ENCODE results near the gene ULK3.

ULK3 gene

GRCh38 chr15:74840851-74841775 is 1.8 kb downstream of the ULK3 start:
- no peak for DNase-seq

- no peak for DNase-seq
These were observed 3.2 kb downstream of the ULK3 start for GRCh38 chr15:74839526-74840395.

GRCh38 chr15:74838746-74839525 is 4.0 kb downstream of the ULK3 start:
- no peak for DNase-seq

- DNase-seq: no peak
These were observed 4.8 kb downstream of the ULK3 start for GRCh38 chr15:74838137-74838516.

- no peak for DNase-seq
These were observed 5.3 kb downstream of the ULK3 start for GRCh38 chr15:74837482-74838136.

- DNase-seq: no peak
These were observed 6.1 kb downstream of the ULK3 start for GRCh38 chr15:74836846-74837245.

- peak in 20 of 56 donors; percentile 9 to 63 (median 25) for DNase-seq
These were observed 7.6 kb downstream of the ULK3 start for GRCh38 chr15:74835312-74835823.

- DNase-seq: peak in 30 of 56 donors; percentile 5 to 78 (median 44)
These were observed 9.4 kb downstream of the ULK3 start for GRCh38 chr15:74833376-74834107.

- DNase-seq: no peak
These were observed 10.1 kb downstream of the ULK3 start for GRCh38 chr15:74832826-74833225.

GRCh38 chr15:74831813-74832495 is 11.0 kb downstream of the ULK3 start:
- DNase-seq: no peak

GRCh38 chr15:74830868-74831267 is 12.1 kb downstream of the ULK3 start:
- DNase-seq: peak in 43 of 56 donors; percentile 7 to 75 (median 37)

- DNase-seq: no peak
These were observed 13.0 kb downstream of the ULK3 start for GRCh38 chr15:74829991-74830390.

GRCh38 chr15:74829486-74829885 is 13.5 kb downstream of the ULK3 start:
- DNase-seq: no peak

GRCh38 chr15:74828835-74829234 is 14.1 kb downstream of the ULK3 start:
- DNase-seq: no peak

- DNase-seq: no peak
These were observed 15.3 kb downstream of the ULK3 start for GRCh38 chr15:74827614-74828013.

GRCh38 chr15:74826921-74827320 is 16.0 kb downstream of the ULK3 start:
- DNase-seq: no peak

- DNase-seq: peak in 17 of 56 donors; percentile 5 to 50 (median 16)
These were observed 16.6 kb downstream of the ULK3 start, which contains the start of gene CPLX3 for GRCh38 chr15:74826364-74826819. CPLX3 (plus strand) TSS chr15:74826627; CDS start chr15:74826704, 77 bp downstream.

- no peak for DNase-seq
These were observed 17.1 kb downstream of the ULK3 start for GRCh38 chr15:74825866-74826265.

- DNase-seq: peak in 2 of 56 donors; percentile 5 to 12
These were observed 18.0 kb downstream of the ULK3 start for GRCh38 chr15:74824976-74825375.

All from nucleus accumbens (tissue), 56 donors.